Activated naive CD4-positive, alpha-beta T cell treated with Interleukin-2 at 50 U/mL for 16 hours (primary cell): ENCODE results near the gene SKOR1.

Experiments used
- DNase-seq: peaks from one replicate; pipeline ENCODE4 v3.0.0-alpha.2; 2020

SKOR1 gene

GRCh38 chr15:67854358-67854757 lies 29.0 kb downstream of the SKOR1 start:
- DNase-seq, result no peak

GRCh38 chr15:67855842-67856241 lies 30.5 kb downstream of the SKOR1 start:
- DNase-seq, result peak; percentile 14

GRCh38 chr15:67857220-67857619 lies 31.9 kb downstream of the SKOR1 start:
- no peak for DNase-seq

DNA sequence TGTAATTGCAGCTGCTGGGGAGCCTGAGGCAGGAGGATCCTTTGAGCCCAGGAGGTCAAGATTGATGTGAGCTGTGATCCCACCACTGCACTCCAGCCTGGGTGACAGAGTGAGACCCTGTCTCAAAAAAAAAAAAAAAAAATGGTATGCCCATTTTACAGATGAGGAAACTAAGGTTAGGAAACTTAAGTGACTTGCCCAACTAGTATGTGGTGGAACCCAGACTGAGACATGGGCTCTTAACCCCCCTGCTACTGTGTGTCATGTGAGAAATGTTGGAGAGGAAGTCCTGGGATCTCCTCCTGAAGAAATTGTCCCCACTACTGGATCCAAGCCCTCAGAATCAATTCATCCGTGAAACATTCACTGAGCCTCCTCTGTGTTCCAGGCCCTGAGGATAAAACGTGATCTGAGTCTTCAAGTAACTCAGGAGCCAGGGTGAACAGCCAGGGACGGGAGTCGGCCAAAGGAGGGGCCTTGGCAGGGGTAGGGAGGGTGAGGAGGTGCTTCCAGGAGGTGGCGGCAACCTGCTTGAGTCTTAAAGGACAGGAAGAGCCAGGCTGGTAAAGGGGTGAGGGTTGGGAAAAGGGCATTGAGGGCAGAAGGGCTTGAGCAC lies 34.1 kb downstream of the SKOR1 start:
- no peak for DNase-seq

GRCh38 chr15:67861983-67862382 lies 36.7 kb downstream of the SKOR1 start:
- DNase-seq, result no peak

- no peak for DNase-seq
Observed at GRCh38 chr15:67862750-67863441, 37.6 kb downstream of the SKOR1 start.

DNA sequence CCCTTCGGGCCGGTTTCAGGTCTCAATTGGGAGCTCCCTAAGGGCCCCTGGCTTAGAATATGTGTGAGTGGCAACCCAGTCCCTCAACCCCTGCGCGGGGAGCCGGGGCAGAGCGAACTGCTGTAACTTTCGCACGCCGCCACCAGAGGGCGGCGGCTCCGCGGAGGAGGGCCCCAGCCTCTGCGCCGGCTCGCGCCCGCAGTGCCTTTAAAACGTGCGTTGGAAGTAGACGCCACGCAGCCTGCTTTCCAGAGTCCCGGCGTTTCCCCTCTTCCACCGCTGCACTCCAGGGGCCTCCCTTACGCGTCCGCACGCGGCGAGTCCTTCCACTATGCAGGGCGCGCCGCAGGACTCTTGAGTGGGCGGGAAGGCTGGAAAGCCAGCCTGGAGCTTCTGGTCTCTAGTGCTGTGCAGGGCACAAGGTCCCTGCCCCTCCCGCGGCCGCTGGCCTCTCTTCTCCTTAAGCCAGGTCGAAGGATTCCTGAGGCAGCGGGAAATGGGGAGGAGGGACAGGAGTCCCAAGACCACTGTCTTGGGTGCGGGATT lies 38.2 kb downstream of the SKOR1 start:
- DNase-seq, result peak; percentile 74

DNA sequence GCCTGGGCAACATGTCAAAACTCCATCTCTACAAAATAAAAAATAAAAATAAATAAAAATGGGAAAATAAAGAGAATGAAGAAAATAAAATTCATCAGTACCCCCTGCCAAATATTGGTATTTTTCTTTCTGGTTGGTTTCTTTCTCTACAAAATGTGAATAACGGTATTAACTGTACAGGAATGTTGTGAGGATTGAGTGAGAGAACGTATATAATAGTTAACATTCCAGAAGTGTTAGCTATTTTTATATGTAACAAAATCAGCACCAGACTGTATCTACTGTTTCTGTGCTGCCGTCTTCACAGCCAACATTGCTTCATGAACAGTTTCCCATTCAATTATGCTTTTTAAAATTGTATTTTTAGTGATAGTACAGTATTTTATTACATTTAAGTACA lies 40.0 kb downstream of the SKOR1 start:
- DNase-seq, result no peak

DNA sequence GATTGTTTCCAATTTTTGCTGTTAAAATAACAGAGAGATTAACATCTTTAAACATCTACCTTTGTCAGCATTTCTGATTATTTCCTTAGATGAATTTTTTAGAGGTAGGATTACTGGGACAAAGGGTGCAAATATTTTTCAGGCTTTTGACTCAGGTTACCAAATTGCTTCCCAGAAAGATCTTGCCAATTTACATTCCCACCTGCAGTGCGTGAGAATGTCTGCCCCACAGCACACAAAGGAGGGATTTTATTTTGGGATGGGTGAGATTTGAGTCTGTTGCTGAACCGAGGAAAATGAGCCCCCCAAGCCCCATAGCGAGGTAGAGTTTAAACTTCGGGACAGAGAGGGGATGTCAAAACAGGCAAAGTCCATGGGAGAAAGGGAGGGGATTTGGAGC lies 40.5 kb downstream of the SKOR1 start:
- DNase-seq, result no peak

DNA sequence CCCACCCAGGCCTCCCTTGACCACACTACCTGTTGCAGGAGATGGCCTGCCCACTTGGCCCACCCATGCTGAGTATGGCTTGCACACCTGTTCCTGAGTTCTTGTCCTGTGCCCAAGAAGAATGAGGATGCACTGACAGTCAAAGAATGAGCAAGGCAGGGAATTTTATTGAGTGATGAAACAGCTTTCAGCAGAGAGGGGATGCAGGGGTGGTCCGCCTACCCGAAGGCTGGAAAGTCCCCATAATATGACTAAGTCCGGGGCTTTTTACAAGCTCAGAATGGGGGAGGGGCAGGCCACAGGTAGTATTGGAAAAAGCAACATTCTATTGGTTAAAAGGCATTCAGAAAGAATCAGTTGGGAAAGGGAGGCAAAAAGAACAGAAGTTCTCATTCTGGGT lies 44.4 kb downstream of the SKOR1 start:
- DNase-seq, result peak; percentile 6

- DNase-seq, result no peak
Observed at GRCh38 chr15:67870868-67871408, 45.6 kb downstream of the SKOR1 start.

DNA sequence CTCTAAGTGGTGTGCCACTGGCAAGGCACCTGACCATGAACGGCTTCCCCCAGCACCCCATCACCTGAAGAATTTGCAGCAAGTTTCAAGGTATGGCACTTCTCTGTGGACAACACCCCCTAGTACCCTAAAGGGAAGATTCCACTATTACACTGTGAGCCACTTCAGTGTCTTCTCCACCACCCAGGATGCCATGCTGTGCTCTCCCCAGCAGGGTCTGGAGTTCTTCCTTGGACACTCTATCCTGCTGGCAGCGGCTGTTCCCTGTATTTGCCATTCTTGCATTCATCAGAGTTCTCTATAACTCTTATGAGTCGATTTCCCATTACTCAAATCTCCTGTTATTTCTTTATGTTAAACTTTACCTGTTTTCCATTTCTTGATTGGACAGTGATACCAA lies 48.5 kb downstream of the SKOR1 start:
- DNase-seq, result no peak

DNA sequence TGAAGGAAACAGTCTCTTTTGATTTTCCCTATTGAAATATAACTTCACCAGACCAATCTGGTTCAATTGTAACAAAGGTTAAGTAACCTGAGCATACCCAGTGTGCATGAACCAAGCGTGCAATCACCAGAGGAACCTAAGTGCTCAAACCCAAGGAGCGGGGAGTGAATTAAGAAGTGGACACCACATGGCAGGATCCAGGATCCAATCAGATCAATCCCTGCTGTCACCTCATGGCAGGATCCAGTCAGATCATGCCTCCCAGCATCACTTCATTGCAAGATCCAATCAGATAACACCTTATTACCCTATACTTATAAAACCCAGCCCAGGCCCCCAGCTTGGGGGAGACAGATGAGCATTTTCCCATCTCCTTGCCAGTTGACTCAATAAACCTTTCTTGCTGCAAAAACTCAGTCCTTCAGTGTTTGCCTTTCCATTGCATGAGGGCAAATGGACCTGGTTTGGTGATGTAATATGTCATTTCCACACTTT lies 53.5 kb downstream of the SKOR1 start:
- DNase-seq, result no peak

- DNase-seq, result no peak
Observed at GRCh38 chr15:67879440-67880129, 54.3 kb downstream of the SKOR1 start.

- no peak for DNase-seq
Observed at GRCh38 chr15:67880651-67881182, 55.4 kb downstream of the SKOR1 start.

DNA sequence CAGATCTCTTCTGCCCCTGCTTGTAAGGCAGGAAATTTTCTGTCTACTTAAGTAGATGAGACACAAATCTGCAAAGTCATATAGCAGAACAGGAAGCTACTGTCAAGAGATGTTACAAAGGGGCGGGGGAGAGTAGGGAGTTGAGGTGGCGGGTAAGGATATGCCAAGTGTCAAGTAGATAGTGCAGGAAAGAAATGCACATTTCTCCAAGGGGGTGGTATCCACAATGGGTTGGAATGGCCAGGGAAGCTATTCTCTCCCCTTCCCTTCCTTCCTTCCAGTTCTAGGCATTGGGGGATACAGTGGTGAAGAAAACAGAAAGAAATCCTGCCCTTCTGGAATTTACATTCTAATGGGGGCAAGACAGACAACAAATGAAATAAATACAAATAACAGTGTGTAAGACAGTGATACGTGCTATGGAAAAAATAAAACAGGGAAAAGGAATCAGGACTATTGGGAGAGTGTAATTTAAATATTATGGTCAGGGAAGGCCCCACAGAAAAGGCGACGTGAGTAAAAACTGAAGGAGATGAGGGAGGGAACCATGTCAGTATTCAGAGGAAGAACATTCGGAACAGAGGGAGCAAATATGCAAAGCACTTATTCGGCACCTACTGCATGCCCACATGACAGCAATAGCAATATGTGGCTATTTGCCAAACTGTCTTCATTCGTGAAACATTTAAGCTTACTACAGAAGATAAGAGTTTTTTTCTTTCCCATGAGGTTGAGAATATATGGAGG lies 57.4 kb downstream of the SKOR1 start:
- DNase-seq, result no peak

DNA sequence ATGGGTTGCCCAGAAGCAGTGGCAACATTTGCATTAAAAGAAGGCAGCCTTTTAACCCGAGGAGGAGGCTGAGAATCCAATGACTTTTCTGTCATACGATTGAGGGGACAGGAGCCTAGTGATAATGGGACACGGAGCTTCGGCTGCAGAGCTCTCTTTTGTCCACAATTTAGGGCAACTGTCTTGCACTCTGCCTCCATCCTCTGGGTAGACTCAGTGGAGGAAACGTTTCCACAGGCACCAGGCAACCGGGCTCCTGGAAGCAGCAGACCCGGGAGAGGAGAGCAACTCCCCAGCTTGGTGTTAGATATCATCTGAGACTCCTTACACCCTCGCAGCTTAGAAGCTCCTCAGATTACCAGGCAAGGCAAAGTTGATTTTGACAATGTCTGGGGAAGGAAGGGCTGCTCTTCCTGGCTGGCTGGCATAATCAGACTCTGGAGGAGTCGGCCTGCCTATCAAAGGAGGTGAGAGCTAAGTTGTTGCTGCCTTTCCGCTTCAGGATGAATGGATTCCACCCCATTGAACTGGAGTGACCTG lies 58.0 kb downstream of the SKOR1 start:
- DNase-seq, result no peak

DNA sequence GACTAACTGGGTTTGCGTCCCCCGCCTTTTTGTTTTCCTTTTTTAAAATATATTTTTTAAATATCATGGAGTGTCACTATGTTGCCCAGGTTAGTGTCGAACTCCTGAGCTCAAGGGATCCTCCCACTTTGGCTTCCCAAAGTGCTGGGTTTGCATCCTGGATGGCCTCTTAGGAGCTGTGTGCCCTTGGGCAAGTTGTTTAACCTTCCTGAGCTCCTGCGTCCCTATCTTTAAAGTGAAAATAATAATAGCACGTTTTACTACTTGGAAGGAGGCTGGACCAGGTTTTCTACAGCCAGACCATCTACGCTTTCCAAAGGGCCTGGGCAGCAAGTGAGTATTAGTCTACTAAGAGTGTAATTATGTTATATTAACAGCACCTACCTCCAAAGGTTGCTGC lies 58.7 kb downstream of the SKOR1 start:
- no peak for DNase-seq
